Neuronal stem cell (in vitro differentiated cells): ENCODE measurements around the gene TXN2. TPM values are rescaled to one million over a fixed set of nuclear protein-coding genes. Genes with fewer than 3 reads are reported as not detected.

Experiments
- DNase-seq: peaks from one replicate; pipeline ENCODE4 v3.0.0-alpha.2; 2013; ENCODE audit warnings: low spot score
- H2AFZ ChIP-seq: one replicate; pipeline ENCODE4 v1.6.1; 2013; ENCODE audit warnings: mild to moderate bottlenecking, low read length, inconsistent platforms
- H2AK5ac ChIP-seq: 2 replicates; pipeline ENCODE4 v1.6.1; 2013; ENCODE audit warnings: low read depth, mild to moderate bottlenecking, inconsistent platforms, low read length, moderate library complexity, mixed read lengths
- H2BK120ac ChIP-seq: 2 replicates; pipeline ENCODE4 v1.6.1; 2013; ENCODE audit warnings: low read depth, mild to moderate bottlenecking, inconsistent platforms, low read length, moderate library complexity, mixed read lengths
- H2BK12ac ChIP-seq: one replicate; pipeline ENCODE4 v1.6.1; 2013; ENCODE audit warnings: low read length, inconsistent platforms
- H2BK15ac ChIP-seq: 2 replicates; pipeline ENCODE4 v1.6.1; 2013; ENCODE audit warnings: mild to moderate bottlenecking, low read length, inconsistent platforms, mixed read lengths
- H2BK5ac ChIP-seq: one replicate; pipeline ENCODE4 v1.6.1; 2013; ENCODE audit warnings: inconsistent platforms, mild to moderate bottlenecking, low read length, moderate library complexity
- H3K14ac ChIP-seq: one replicate; pipeline ENCODE4 v1.6.1; 2013; ENCODE audit warnings: low read length, inconsistent platforms
- H3K18ac ChIP-seq: 2 replicates; pipeline ENCODE4 v1.6.1; 2013; ENCODE audit warnings: low read length, inconsistent platforms
- H3K23ac ChIP-seq: 2 replicates; pipeline ENCODE4 v1.6.1; 2013; ENCODE audit warnings: low read depth, mild to moderate bottlenecking, mixed read lengths, low read length, inconsistent platforms; ENCODE audit not compliant: poor library complexity
- H3K27ac ChIP-seq: replicated peaks from 3 replicates; pipeline ENCODE4 v1.5.1; 2013; ENCODE audit warnings: low read length, inconsistent platforms
- H3K27me3 ChIP-seq, 3 experiments: 2 replicates each; pipeline ENCODE4 v1.6.1; 2013; ENCODE audit warnings: low read length in 3 of 3, mild to moderate bottlenecking in 2 of 3, inconsistent platforms in 1 of 3, low read depth in 1 of 3, mixed read lengths in 1 of 3, moderate library complexity in 1 of 3; ENCODE audit not compliant: control insufficient read depth in 3 of 3, insufficient read depth in 3 of 3
- H3K36me3 ChIP-seq, 2 donors: replicated peaks in 1 of 2; 2 replicates each; pipeline ENCODE4 v1.6.1; 2013; ENCODE audit warnings: low read length in 2 of 2; ENCODE audit not compliant: control insufficient read depth in 2 of 2, insufficient read depth in 2 of 2
- H3K4ac ChIP-seq: 2 replicates; pipeline ENCODE4 v1.6.1; 2013; ENCODE audit warnings: inconsistent platforms, mild to moderate bottlenecking, low read length, moderate library complexity
- H3K4me1 ChIP-seq, 2 donors: 1 replicate in 1 of 2; 2 replicates in 1 of 2; pipeline ENCODE4 v1.6.1; 2013; ENCODE audit warnings: low read length in 2 of 2, low read depth in 1 of 2; ENCODE audit not compliant: control insufficient read depth in 2 of 2, insufficient read depth in 1 of 2
- H3K4me2 ChIP-seq: one replicate; pipeline ENCODE4 v1.6.1; 2013; ENCODE audit warnings: mild to moderate bottlenecking, low read length, inconsistent platforms; ENCODE audit not compliant: insufficient read depth, poor library complexity, severe bottlenecking
- H3K4me3 ChIP-seq, 2 donors: 2 replicates each; pipeline ENCODE4 v1.5.1; 2013; ENCODE audit warnings: low read length in 2 of 2, mild to moderate bottlenecking in 2 of 2, inconsistent platforms in 1 of 2, moderate library complexity in 1 of 2
- H3K79me1 ChIP-seq: one replicate; pipeline ENCODE4 v1.6.1; 2013; ENCODE audit warnings: low read depth, mild to moderate bottlenecking, inconsistent platforms, low read length, moderate library complexity
- H3K9ac ChIP-seq: one replicate; pipeline ENCODE4 v1.6.1; 2013; ENCODE audit warnings: mild to moderate bottlenecking, low read depth, low read length, inconsistent platforms; ENCODE audit not compliant: poor library complexity
- H3K9me3 ChIP-seq, 2 donors: replicated peaks in 1 of 2; 2 replicates each; pipeline versions ENCODE3 to v1.6.1; 2013; ENCODE audit warnings: low read length in 2 of 2, mild to moderate bottlenecking in 2 of 2, inconsistent platforms in 1 of 2, low read depth in 1 of 2, mixed read lengths in 1 of 2, moderate library complexity in 1 of 2; ENCODE audit not compliant: control insufficient read depth in 2 of 2, insufficient read depth in 1 of 2
- H4K8ac ChIP-seq: one replicate; pipeline ENCODE4 v1.6.1; 2013; ENCODE audit warnings: low read depth, mild to moderate bottlenecking, inconsistent platforms, low read length, moderate library complexity
- H4K91ac ChIP-seq: one replicate; pipeline ENCODE4 v1.6.1; 2013; ENCODE audit warnings: low read length, low read depth, mild to moderate bottlenecking, inconsistent platforms; ENCODE audit not compliant: poor library complexity
- WGBS, 2 donors: extraction: QIAGEN DNeasy Blood & Tissue Kit; methylation state at CpG; one replicate each; pipeline ENCODE4 v1.1.7; 2013; ENCODE audit warnings: missing lambda C conversion rate in 2 of 2, mixed read lengths in 1 of 2; ENCODE audit not compliant: insufficient read length in 2 of 2, insufficient replicate concordance in 1 of 2; ENCODE audit errors: extremely low coverage in 2 of 2; 5-methylcytosine and 5-hydroxymethylcytosine counted together
- polyA plus RNA-seq, 2 experiments: library from polyadenylated mRNA; stranded (reverse); fragments of 200-250 nt; gene quantifications; one replicate each; pipeline ENCODE4 v1.2.3, GENCODE V29; 2013

Gene TXN2, protein sequence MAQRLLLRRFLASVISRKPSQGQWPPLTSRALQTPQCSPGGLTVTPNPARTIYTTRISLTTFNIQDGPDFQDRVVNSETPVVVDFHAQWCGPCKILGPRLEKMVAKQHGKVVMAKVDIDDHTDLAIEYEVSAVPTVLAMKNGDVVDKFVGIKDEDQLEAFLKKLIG
- 68.5 TPM for polyA plus RNA-seq (2013, experiment 1 of 2)
- polyA plus RNA-seq (2013, experiment 2 of 2) = 67.9 TPM

DNA sequence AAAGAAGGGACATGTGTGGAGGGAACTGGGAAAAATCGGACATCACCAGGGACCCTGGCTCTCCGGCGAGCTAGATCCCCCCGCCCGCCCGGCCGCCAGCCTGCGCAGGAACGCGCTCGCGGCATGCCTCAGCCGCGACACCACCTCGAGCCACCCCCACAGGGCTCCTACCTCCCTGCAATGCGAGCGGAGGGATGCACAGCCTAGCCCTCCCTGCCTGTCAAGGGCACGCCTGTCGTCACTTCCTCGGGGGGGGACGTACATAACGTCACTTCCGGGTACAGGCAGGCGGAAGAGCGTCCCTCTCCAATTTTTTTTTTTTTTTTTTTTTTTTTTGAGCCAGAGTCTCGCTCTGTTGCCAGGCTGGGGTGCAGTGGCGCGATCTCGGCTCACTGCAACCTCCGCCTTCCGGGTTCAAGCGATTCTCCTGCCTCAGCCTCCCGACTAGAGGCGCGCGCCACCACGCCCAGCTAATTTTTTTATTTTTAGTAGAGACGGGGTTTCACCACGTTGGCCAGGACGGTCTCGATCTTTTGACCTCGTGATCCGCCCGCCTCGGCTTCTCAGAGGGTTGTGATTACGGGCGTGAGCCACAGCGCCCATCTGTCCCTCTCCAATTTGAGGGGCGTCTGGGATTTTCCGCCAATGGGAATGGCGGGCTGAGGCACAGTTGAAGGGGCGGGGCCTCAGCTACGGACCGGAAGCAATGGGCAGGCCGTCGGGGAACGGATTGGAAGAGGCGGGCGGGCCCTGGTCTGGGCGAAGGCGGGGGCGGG lies at the start of gene TXN2:
Gene TXN2 (minus strand): TSS at position 248 of the 776 bp plus-strand sequence. CDS start 803 bp downstream, outside the sequence.
- DNase-seq = peak; percentile 94
- peaks cover 1 to 3% of the 10 kb centered on the region in 2 donors for H3K9me3 ChIP-seq
- peak within 1 kb of the TSS; percentile 27 for H3K23ac ChIP-seq
- no CpG with 5 or more reads among the region's 62 CpGs for WGBS, 2 donors
- H3K14ac ChIP-seq = no peak within 1 kb of the TSS
- H3K18ac ChIP-seq = peak within 1 kb of the TSS; percentile 98
- peak within 1 kb of the TSS; percentile 66 to 88 for H3K4me3 ChIP-seq
- H3K4me2 ChIP-seq = peak within 1 kb of the TSS; percentile 75
- peaks cover 4 to 5% of the 10 kb centered on the region in 2 donors for H3K4me1 ChIP-seq
- peak within 1 kb of the TSS; percentile 73 for H4K8ac ChIP-seq
- H4K91ac ChIP-seq = no peak within 1 kb of the TSS
- H2BK15ac ChIP-seq = no peak within 1 kb of the TSS
- no peak within 1 kb of the TSS for H2BK12ac ChIP-seq
- peak within 1 kb of the TSS; percentile 97 for H2AFZ ChIP-seq
- H3K9ac ChIP-seq = peak within 1 kb of the TSS; percentile 96
- peaks cover 0 to 3% (median 0%) of the 10 kb centered on the region in 3 experiments for H3K27me3 ChIP-seq
- peak within 1 kb of the TSS; percentile 67 for H2BK5ac ChIP-seq
- no peaks in the 10 kb centered on the region for H3K79me1 ChIP-seq
- no peak within 1 kb of the TSS for H2BK120ac ChIP-seq
- no peak within 1 kb of the TSS for H2AK5ac ChIP-seq
- H3K27ac ChIP-seq = peak within 1 kb of the TSS; percentile 77
- H3K36me3 ChIP-seq = peaks cover 6 to 38% of the 10 kb centered on the region in 2 donors
- H3K4ac ChIP-seq = no peak within 1 kb of the TSS

DNA sequence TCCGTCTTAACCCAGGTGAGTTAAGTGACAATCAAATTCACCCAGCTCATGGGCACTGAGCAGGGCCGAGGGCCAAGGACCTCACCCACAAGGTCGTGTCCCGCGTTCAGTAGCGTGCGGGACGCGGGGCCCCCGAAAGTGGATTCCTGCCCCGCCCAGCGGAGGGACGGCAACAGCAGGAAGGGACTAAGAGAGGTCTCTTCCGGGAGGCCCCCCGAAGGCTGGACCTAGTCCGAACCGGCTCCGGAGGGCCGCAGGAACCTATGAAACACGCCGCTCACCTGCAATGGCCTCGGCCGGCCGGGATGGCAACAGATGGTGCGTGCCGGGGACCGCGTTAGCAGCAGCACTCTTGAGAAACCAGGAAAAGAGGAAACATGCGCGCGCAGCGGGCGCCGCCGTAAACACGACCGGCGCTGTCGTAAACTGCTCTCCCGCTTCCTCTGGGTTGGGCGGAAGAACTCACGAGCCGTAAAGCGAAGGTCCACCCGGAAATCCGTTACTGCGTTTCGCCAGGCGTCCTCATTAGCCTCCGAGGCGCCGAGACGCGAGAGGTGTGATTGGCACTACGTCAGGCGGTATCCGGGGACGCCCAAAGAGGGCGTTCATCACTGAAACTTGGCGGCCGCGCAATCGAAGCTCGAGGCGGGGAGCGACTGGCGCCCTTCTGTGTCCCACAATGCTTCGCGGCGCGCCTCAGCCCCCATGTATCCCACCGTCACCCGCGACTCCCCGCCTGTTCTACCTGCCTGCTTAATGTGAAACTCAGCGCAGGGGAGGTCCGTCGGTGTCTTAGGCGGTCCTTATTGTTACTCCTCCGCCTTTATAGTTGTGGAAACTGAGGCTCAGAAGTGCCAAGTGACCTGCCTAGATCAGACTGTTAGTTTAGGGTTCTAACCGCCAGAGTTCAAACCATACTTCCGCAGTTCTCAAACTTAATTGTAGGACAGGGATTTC lies 47.6 kb upstream of the TXN2 start, which contains the start of gene EIF3D:
Gene EIF3D (minus strand): TSS at position 372 of the 957 bp plus-strand sequence. CDS start 3,045 bp downstream, outside the sequence.
- Histone ChIP-seq H3K18ac (peak within 1 kb of the TSS; percentile 94), H3K9me3 (no peaks in the 10 kb centered on the region)

DNA sequence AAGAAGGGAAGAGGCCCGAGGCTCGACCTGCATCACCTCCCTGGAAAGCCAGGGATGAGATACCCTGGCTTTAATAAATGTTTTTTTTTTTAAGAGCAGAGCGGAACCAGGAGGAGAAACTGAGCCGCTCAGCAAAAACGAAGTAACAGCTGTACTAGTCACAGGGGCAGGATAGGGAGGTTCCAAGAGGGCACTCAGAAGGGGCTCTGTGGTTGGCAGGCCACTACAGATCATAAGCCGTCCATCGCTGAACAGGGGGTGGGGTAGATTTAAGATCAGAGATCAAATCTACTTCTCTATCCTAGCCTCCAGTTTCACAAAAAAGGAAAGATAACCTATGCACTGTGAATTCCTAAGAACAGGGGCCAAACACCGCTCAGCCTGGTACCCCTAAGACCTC lies 46.9 kb upstream of the TXN2 start:
- Histone ChIP-seq H2BK15ac (no peak overlapping the region), H3K4me3 (peak overlapping the region; percentile 87 to 95), H3K36me3 (peaks cover 25 to 39% of the 10 kb centered on the region in 2 donors), H3K79me1 (peaks cover 3% of the 10 kb centered on the region), H3K23ac (no peak overlapping the region), H3K9me3 (no peaks in the 10 kb centered on the region), H3K27me3 (no peaks in the 10 kb centered on the region), H2AK5ac (no peak overlapping the region), H3K4me2 (peak overlapping the region; percentile 63), H2BK5ac (no peak overlapping the region), H3K4ac (no peak overlapping the region), H2BK12ac (no peak overlapping the region), H4K91ac (no peak overlapping the region), H3K4me1 (peaks cover 1 to 4% of the 10 kb centered on the region in 2 donors), H4K8ac (no peak overlapping the region), H3K9ac (peak overlapping the region; percentile 87), H2AFZ (peak overlapping the region; percentile 77), H3K18ac (no peak overlapping the region), H3K27ac (no peak overlapping the region), H2BK120ac (no peak overlapping the region), H3K14ac (no peak overlapping the region)
- no peak for DNase-seq
- no CpG with 5 or more reads among the region's 8 CpGs for WGBS, 2 donors

More for the DNA sequence above, 47.6 kb upstream of the TXN2 start, which contains the start of gene EIF3D:
- H2BK5ac ChIP-seq = peak within 1 kb of the TSS; percentile 43
- DNase-seq = peak; percentile 97
- H2AFZ ChIP-seq = peak within 1 kb of the TSS; percentile 77
- H3K36me3 ChIP-seq = peaks cover 19 to 32% of the 10 kb centered on the region in 2 donors
- peak within 1 kb of the TSS; percentile 87 to 95 for H3K4me3 ChIP-seq
- peak within 1 kb of the TSS; percentile 87 for H3K9ac ChIP-seq
- WGBS, 2 donors = no CpG with 5 or more reads among the region's 82 CpGs
- no peaks in the 10 kb centered on the region for H3K27me3 ChIP-seq
- H2BK120ac ChIP-seq = no peak within 1 kb of the TSS
- H3K27ac ChIP-seq = peak within 1 kb of the TSS; percentile 90
- H4K91ac ChIP-seq = no peak within 1 kb of the TSS
- peak within 1 kb of the TSS; percentile 64 for H3K4me2 ChIP-seq
- no peak within 1 kb of the TSS for H4K8ac ChIP-seq
- no peak within 1 kb of the TSS for H3K4ac ChIP-seq
- H3K14ac ChIP-seq = no peak within 1 kb of the TSS
- peak within 1 kb of the TSS; percentile 70 for H3K23ac ChIP-seq
- no peak within 1 kb of the TSS for H2BK12ac ChIP-seq
- H3K79me1 ChIP-seq = peaks cover 3% of the 10 kb centered on the region
- H2BK15ac ChIP-seq = no peak within 1 kb of the TSS
- peaks cover 1 to 4% of the 10 kb centered on the region in 2 donors for H3K4me1 ChIP-seq
- no peak within 1 kb of the TSS for H2AK5ac ChIP-seq
